ENCODE data around the gene SLC22A15. TPM values are rescaled to one million over a fixed set of nuclear protein-coding genes. Genes with fewer than 3 reads are reported as not detected.
"Not testable (repeated sequence)": the region's sequence is repeated elsewhere in the genome, so short reads cannot be mapped to it uniquely, and the experiment has no call there.

Gene SLC22A15
- total RNA-seq, 1 experiment from 2014 or later, result 1.4 TPM

- peak; percentile 62 for DNase-seq (ENCODE audit: low read depth)
Observed at GRCh38 chr1:115980998-115981993, 5.0 kb downstream of the SLC22A15 start.

DNA sequence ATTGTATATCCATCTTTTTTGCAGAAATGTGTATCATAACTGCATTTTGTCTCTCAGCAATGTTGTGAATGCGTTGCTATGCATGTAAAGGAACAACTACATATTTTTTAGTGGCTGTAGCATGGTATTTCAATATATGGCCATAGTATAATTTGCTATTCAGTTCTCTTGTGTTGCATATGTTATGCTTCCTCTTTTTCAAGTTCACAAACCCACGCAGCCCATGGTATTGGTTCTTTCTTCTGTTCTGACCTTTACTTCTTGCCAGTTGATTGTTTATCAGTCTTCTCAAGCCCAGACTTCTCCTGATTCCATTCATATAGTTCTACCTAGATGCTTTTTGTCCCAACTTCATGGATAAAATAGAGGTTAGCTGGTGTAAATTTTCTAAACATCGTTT is 6.1 kb downstream of the SLC22A15 start:
- DNase-seq (ENCODE audit: low read depth), result no peak

DNA sequence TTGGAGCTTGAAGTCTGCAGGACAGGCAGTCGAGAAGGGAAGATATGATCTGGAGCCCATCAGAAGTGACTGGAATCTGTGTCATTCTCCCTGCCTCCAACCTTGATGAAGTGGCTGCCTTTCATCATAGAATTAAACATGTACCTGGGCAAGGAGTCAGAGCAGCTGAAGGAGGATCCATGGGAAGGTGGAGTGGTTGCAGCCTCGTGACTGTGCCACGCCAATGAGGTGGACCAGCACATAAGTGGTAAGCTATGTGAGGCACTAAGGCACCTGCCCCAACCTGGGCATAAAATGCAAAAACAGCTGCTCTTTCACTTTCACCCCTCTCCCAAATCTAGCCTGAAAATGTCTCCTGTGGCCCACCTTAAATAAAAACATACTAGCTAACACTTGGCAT is 7.3 kb downstream of the SLC22A15 start:
- no peak for DNase-seq (ENCODE audit: low read depth)

- no peak for DNase-seq (ENCODE audit: low read depth)
Observed at GRCh38 chr1:115987623-115988022, 11.3 kb downstream of the SLC22A15 start.

- DNase-seq (ENCODE audit: low read depth), result no peak
Observed at GRCh38 chr1:115988953-115989352, 12.6 kb downstream of the SLC22A15 start.

DNA sequence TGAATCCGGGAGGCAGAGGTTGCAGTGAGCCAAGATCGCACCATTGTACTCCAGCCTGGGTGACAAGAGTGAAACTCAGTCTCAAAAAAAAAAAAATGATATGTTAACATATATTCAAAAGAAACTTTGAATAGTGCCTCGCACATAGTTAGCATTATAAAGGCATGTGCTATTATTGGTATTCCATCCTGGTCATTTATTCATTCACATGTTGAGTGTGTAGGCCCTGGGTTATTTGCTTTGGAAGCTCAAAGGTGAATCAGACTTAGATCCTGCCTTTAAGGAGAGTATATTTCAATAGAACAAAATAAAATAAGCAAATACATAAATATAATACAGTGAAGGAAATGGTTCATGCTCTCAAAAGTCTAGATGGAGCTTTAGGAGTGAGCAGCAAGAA is 13.4 kb downstream of the SLC22A15 start:
- DNase-seq (ENCODE audit: low read depth), result no peak

GRCh38 chr1:115991909-115992308 is 15.6 kb downstream of the SLC22A15 start:
- no peak for DNase-seq (ENCODE audit: low read depth)

DNA sequence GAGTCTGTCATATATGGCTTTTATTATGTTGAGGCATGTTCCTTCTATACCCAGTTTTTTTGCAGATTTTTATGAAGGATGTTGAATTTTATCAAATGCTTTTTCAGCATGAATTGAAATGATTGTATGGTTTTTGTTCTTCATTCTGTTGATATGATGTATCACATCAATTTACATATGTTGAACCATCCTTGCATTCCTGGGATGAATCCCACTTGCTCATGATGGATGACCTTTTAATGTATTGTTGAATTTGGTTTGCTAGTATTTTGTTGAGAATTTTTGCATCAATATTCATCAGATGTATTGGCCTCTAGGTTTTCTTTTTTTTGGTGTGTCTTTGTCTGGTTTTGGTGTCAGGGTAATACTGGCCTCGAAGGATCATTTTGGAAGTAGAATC is 21.6 kb downstream of the SLC22A15 start:
- not testable (repeated sequence) for DNase-seq (ENCODE audit: low read depth)

GRCh38 chr1:116001739-116002487 is 25.6 kb downstream of the SLC22A15 start:
- DNase-seq (ENCODE audit: low read depth), result no peak

DNA sequence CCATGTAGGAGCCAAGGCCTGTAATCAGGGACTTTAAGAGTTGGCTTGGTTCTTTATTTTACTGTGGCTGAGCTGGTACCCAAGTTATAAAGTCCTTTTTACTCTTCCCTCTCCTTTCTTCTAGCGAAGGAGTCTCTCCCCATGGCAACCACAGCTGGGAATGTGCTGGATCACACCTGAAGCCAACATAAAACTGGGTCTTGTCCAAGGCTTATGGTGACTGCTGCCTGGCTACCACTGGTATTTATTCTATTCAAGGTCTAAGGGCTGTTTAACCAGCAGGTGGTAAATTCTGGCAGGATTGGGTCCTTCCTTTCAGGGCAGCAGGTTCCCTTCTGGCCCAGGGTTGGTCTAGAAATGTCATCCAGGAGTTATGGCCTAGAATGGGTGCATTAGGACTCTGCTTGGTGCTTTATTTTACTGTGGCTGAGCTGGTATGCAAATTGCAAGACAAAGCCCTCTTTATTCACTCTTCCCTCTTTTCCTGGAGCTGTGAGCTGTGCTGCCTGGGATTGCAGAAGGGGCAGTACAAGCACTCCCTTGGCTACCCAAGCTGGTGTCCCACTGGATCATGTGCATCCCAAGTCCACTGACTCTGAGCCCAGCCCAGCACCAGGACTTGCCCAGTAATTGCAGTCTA is 26.6 kb downstream of the SLC22A15 start:
- DNase-seq (ENCODE audit: low read depth), result no peak

GRCh38 chr1:116003823-116004222 is 27.5 kb downstream of the SLC22A15 start:
- DNase-seq (ENCODE audit: low read depth), result no peak

DNA sequence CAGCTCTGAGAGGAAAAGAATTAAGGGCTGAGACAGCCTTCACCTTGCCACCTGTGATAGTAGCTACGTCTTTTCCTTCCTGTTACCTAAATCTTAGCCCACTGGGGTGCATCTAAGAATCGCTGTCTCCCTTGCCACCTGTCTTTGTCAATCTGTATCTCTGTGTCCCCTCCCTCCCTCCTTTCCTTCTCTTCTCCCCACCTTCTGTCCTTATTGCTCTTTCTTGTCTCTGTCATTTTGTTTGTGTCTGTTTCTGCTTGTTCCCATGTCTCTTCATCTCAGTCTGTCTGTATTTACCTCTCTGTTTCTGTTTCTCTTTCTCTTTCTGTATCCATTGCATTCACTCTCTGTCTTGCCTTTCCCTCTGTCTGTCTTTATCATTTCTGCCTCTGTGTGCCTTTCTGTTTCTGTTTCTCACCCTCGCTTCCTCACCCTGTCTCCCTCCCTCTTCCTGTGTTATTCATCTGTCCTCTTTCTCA is 30.2 kb downstream of the SLC22A15 start:
- DNase-seq (ENCODE audit: low read depth), result no peak

GRCh38 chr1:116008656-116009390 is 32.5 kb downstream of the SLC22A15 start:
- DNase-seq (ENCODE audit: low read depth), result no peak

DNA sequence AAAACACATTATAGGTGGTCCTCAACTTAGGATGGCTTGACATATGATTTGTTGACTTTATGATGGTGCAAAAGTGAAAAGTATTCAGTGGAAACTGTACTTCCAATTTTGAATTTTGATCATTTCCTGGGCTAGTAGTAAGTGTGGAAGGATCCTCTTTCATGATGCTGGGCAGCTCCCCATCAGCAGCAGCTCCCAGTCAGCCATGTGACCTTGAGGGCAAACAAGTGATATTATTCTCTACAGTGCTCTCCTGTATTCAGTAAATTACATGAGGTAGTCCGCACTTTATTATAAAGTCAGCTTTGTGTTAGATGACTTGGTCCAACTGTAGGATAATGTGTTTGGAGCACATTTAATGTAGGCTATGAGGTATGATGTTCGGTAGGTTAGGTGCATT is 36.4 kb downstream of the SLC22A15 start:
- DNase-seq (ENCODE audit: low read depth), result no peak

DNA sequence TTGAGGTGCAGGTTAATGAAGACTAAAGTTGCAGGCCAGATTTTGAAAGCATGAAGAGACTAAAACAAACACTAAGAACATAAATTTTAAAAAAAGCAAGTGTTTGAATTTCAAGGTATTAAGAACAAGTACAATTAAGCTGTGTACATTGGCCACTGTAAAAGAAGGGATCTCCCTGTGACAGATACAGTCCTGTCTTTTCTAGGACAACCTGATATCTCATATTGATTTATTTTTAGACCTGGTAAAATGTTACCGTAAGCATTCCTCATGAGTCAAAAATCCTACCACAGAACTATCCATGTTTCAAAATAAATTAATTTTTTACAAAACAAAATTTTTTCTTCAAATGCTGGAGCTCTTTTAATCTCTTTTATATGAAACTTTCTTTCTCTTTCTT is 39.4 kb downstream of the SLC22A15 start:
- no peak for DNase-seq (ENCODE audit: low read depth)

DNA sequence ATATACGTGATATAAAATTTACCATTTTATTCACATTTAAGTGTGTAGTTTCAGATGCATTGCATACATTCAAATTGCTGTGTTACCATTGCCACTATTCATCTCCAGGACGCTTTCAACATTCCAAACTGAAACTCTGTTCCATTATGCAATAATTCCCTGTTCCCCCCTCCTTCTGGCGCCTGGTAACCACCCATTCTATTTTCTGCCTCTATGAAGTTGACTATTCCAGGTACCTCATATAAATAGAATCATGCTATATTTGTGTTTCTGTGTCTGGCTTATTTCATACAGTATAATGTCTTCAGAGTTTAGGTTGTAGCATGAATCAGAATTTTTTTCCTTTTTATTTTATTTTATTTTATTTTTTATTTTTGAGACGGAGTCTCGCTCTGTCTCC is 41.7 kb downstream of the SLC22A15 start:
- DNase-seq (ENCODE audit: low read depth), result no peak

DNA sequence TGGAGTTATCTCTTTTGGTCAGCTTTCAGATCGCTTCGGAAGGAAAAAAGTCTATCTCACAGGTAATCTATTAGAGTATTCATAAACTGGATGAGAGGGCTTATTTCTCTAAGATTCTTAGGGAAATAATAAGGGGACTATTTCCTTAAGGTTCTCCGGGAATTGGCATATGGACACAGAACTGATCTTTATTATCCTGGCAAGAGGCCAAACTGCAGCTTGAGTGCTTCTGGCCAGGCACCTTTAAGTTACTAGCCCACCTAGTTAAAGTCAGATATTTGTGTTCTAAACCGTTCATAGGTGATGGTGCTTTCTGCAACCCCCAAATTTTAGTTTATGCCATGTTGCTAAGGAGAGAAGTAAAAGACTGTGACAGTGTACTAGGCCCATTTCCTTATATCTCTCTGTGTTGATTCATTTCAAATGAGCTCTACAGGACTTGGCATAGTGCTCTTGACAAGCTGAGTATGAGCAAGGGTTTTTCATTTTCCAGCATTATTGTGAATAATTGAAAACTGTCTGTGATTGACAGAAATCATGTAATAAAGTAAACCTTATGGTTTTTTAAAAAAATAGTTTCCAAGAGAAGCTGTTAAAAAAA is 43.4 kb downstream of the SLC22A15 start:
- DNase-seq (ENCODE audit: low read depth), result no peak

DNA sequence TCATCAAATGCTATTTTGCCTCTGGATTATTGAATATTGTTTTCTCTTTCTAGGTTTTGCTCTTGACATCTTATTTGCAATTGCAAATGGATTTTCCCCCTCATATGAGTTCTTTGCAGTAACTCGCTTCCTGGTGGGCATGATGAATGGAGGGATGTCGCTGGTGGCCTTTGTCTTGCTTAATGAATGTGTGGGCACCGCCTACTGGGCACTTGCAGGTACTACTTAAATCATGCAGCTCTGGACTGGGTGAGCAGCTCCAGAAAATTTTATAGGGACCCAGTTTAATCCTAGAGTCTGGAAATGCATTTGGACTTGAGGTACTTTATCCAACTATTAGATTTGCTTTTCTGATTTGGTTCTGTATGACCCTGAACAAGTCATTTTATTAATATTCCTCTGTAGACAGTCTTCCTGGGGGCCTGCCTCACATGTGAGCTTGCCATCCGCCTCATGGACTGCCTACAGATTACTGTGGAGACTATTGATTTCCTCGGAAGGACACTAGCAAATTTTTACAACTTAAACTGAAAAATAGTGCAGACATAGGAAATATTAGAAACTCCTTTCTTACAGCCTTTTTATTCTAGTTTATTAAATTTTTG is 44.5 kb downstream of the SLC22A15 start:
- peak; percentile 79 for DNase-seq (ENCODE audit: low read depth)

GRCh38 chr1:116024626-116025025 is 48.3 kb downstream of the SLC22A15 start:
- DNase-seq (ENCODE audit: low read depth), result no peak

DNA sequence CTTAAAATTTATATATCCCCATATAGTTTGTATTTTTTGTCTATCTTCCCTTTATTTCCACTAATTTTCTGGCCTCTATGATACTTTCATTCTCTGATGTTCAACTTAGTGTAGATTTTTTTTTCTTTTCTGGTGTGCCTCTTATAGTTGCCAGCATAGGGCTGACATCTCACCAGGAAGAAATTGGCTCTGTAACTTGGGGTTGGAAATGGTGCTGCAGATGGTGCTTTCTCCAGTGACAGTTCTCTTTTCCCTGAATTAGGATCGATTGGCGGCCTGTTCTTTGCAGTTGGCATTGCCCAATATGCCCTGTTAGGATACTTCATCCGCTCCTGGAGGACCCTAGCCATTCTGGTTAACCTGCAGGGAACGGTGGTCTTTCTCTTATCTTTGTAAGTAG is 50.3 kb downstream of the SLC22A15 start:
- DNase-seq (ENCODE audit: low read depth), result no peak

Data from Daoy (cell line).